KMS-11 (cell line): Measurements from ENCODE around the gene ABCA3.

Experiments used
- H2AFZ ChIP-seq: fragments of 200-600 bp; sonication (generic); 2 replicates; pipeline ENCODE4 v1.6.1; 2016; ENCODE audit warnings: antibody characterized with exemption, mixed run types, low read depth
- H3K27ac ChIP-seq: fragments of 200-600 bp; sonication (generic); 2 replicates; pipeline ENCODE4 v1.6.1; 2016; ENCODE audit warnings: mild to moderate bottlenecking, mixed run types
- H3K27me3 ChIP-seq: fragments of 200-600 bp; sonication (generic); 2 replicates; pipeline ENCODE4 v1.6.1; 2017; ENCODE audit warnings: mild to moderate bottlenecking, low read depth, mixed run types, moderate library complexity; ENCODE audit not compliant: insufficient read depth
- H3K36me3 ChIP-seq: fragments of 200-600 bp; sonication (generic); 2 replicates; pipeline ENCODE4 v1.6.1; 2017; ENCODE audit warnings: mild to moderate bottlenecking, mixed run types; ENCODE audit not compliant: insufficient read depth
- H3K4me1 ChIP-seq: fragments of 200-600 bp; sonication (generic); 2 replicates; pipeline ENCODE4 v1.6.1; 2016; ENCODE audit warnings: mild to moderate bottlenecking, low read depth, mixed run types; ENCODE audit not compliant: poor library complexity, severe bottlenecking
- H3K4me2 ChIP-seq: fragments of 200-600 bp; sonication (generic); 2 replicates; pipeline ENCODE4 v1.7.0; 2016; ENCODE audit warnings: mild to moderate bottlenecking, mixed run types
- H3K4me3 ChIP-seq: fragments of 200-600 bp; sonication (generic); IDR thresholded peaks from 2 replicates; pipeline ENCODE4 v1.6.1; 2017; ENCODE audit warnings: low read depth, low read length, mixed read lengths; ENCODE audit not compliant: insufficient read depth
- H3K79me2 ChIP-seq: fragments of 200-600 bp; sonication (generic); 2 replicates; pipeline ENCODE4 v1.6.1; 2016; ENCODE audit warnings: low read depth, mixed run types; ENCODE audit not compliant: insufficient read depth
- H3K9ac ChIP-seq: fragments of 200-600 bp; sonication (generic); 2 replicates; pipeline ENCODE4 v1.6.1; 2016; ENCODE audit warnings: mild to moderate bottlenecking, mixed run types
- H4K20me1 ChIP-seq: fragments of 200-600 bp; sonication (generic); 2 replicates; pipeline ENCODE4 v1.6.1; 2016; ENCODE audit warnings: mild to moderate bottlenecking, mixed run types; ENCODE audit not compliant: insufficient read depth
- TF ChIP-seq, protein P1 (sequence below): fragments of 200-600 bp; sonication (generic); conservative IDR thresholded peaks from 2 replicates; pipeline ENCODE4 v1.6.1; 2017; ENCODE audit warnings: low read depth, mild to moderate bottlenecking, antibody characterized with exemption, low read length, moderate library complexity, mixed read lengths

Gene ABCA3

DNA sequence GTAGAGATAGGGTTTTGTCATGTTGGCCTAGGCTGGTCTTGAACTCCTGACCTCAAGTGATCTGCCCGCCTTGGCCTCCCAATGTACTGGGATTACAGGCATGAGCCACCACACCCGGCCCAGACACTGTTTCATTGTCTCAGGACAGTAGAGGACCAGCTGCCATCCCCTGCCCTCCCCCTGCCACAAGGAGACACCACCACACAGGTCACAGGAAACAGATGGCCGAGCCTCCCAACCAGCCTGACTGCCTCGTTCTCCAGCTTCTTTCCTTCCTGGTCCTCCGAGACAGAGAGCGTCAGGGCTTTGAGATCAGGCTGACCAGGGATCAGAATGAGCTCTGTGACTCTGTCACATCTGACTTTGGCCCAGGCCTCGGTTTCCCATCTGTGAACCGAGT is 51.8 kb downstream of the ABCA3 start:
- TF ChIP-seq, protein P1, sequence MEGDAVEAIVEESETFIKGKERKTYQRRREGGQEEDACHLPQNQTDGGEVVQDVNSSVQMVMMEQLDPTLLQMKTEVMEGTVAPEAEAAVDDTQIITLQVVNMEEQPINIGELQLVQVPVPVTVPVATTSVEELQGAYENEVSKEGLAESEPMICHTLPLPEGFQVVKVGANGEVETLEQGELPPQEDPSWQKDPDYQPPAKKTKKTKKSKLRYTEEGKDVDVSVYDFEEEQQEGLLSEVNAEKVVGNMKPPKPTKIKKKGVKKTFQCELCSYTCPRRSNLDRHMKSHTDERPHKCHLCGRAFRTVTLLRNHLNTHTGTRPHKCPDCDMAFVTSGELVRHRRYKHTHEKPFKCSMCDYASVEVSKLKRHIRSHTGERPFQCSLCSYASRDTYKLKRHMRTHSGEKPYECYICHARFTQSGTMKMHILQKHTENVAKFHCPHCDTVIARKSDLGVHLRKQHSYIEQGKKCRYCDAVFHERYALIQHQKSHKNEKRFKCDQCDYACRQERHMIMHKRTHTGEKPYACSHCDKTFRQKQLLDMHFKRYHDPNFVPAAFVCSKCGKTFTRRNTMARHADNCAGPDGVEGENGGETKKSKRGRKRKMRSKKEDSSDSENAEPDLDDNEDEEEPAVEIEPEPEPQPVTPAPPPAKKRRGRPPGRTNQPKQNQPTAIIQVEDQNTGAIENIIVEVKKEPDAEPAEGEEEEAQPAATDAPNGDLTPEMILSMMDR = no peak
- Histone ChIP-seq H3K4me1 (no peaks in the 10 kb centered on the region), H4K20me1 (no peaks in the 10 kb centered on the region), H3K4me3 (no peak overlapping the region), H3K4me2 (no peak overlapping the region), H3K36me3 (no peaks in the 10 kb centered on the region), H3K9ac (no peak overlapping the region), H3K79me2 (no peaks in the 10 kb centered on the region), H3K27ac (no peak overlapping the region), H3K27me3 (no peaks in the 10 kb centered on the region), H2AFZ (no peak overlapping the region)

DNA sequence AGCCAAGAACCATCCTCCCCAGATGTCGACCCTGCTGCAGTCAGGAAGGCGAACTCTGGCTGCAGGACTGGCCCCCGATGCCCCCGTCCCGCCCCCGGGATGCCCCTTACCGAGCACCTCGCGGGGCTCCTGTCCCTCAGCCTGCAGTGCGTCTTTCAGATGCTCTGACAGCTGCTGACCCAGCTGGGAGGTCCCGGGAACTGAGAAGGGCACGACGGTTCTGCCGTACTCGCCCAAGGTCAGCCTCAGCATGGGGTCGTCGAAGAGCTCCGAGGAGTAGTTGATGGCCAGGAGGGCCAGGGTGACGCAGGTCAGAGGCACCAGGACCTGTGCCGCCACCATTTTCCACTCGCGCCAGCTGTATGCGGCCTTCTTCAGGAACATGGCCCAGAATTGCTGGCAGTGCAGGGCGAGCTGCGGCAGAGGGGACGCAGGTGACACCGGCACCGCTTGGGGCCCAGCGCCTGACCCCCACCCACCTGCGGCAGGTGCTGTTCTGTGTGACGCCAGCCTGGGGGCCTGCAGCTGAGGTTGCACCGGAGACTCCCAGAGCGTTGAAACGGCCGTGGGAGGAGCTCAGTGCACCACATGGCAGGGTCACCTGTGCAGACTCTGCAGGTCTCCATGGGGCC is 52.5 kb downstream of the ABCA3 start:
- H3K4me1 ChIP-seq = no peaks in the 10 kb centered on the region
- TF ChIP-seq, protein P1 = no peak
- no peak overlapping the region for H3K4me2 ChIP-seq
- no peak overlapping the region for H3K27ac ChIP-seq
- H2AFZ ChIP-seq = no peak overlapping the region
- H4K20me1 ChIP-seq = no peaks in the 10 kb centered on the region
- H3K4me3 ChIP-seq = no peak overlapping the region
- no peaks in the 10 kb centered on the region for H3K27me3 ChIP-seq
- no peaks in the 10 kb centered on the region for H3K79me2 ChIP-seq
- no peak overlapping the region for H3K9ac ChIP-seq
- no peaks in the 10 kb centered on the region for H3K36me3 ChIP-seq

- Histone ChIP-seq H3K4me3 (no peak overlapping the region), H3K9ac (no peak overlapping the region), H4K20me1 (no peaks in the 10 kb centered on the region), H3K27me3 (no peaks in the 10 kb centered on the region), H3K79me2 (no peaks in the 10 kb centered on the region), H3K27ac (no peak overlapping the region), H3K36me3 (no peaks in the 10 kb centered on the region), H3K4me1 (no peaks in the 10 kb centered on the region), H3K4me2 (no peak overlapping the region), H2AFZ (no peak overlapping the region)
- TF ChIP-seq, protein P1 = no peak
Measured at GRCh38 chr16:2286550-2286949, 54.0 kb downstream of the ABCA3 start.

DNA sequence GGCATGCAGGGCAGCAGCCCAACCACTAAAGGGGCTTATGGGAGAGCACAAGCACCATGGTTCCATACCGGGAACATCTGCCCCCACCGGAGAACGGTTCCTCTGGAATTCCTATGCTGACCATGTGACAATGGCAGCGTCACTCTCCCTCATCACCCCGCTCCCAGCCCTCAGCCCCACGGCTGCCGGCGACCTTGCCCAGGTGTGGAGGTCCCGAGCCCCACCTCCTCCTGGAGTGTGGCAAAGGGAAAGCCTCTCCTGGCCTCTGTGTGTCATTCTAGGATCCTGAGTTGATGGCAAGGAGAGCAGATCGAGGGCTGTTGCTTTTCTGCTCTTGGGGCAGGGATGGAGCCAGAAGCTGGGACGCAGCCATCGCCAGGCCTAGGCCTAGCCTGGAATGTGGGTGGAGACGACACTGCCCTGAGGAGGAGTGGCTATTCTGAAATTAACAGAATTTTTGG is 54.8 kb downstream of the ABCA3 start:
- no peak overlapping the region for H3K4me3 ChIP-seq
- no peaks in the 10 kb centered on the region for H3K4me1 ChIP-seq
- H3K79me2 ChIP-seq = no peaks in the 10 kb centered on the region
- TF ChIP-seq, protein P1 = no peak
- H3K27ac ChIP-seq = no peak overlapping the region
- no peaks in the 10 kb centered on the region for H3K36me3 ChIP-seq
- no peaks in the 10 kb centered on the region for H3K27me3 ChIP-seq
- H3K9ac ChIP-seq = no peak overlapping the region
- no peak overlapping the region for H2AFZ ChIP-seq
- no peaks in the 10 kb centered on the region for H4K20me1 ChIP-seq
- H3K4me2 ChIP-seq = no peak overlapping the region
